Measurements from ENCODE around the gene FRAT1.
"Not testable (repeated sequence)": the region's sequence is repeated elsewhere in the genome, so short reads cannot be mapped to it uniquely, and the experiment has no call there.

FRAT1 gene

DNA sequence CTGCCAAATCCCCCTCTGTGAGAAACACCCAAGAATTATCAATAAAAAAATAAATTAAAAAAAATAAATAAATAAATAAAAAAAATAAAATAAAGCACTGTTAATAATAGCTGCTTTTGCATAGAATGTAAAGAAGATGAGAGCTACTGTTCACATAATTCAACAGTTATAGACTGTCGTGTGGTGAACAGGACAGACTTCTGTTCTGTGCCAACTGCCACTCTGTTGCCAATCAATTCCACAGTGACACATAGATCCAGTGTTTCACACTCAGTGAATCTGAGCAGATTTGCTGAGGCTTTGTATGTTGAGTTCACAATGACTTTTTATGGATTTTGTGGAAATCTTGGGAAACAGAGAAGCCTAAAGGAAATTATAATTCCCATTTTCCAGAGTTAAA, 41.5 kb upstream of the FRAT1 start:
- peak overlapping the region; percentile 39; the same call in 1 of the 2 replicates for H3K4me2 ChIP-seq
- no peak overlapping the region for H3K9ac ChIP-seq
- no peak overlapping the region for H2AFZ ChIP-seq (ENCODE audit: low read depth)
- H3K79me2 ChIP-seq (ENCODE audit: insufficient read depth, low read depth), result peaks cover 29% of the 10 kb centered on the region
- no peaks in the 10 kb centered on the region for H4K20me1 ChIP-seq (ENCODE audit: insufficient read depth)
- no peaks in the 10 kb centered on the region for H3K27me3 ChIP-seq (ENCODE audit: insufficient read depth, low read depth)
- peaks cover 38% of the 10 kb centered on the region for H3K4me1 ChIP-seq (ENCODE audit: low read depth, poor library complexity, severe bottlenecking)
- no peaks in the 10 kb centered on the region for H3K36me3 ChIP-seq (ENCODE audit: insufficient read depth)
- no peak overlapping the region for H3K4me3 ChIP-seq (IDR thresholded peaks at IDR 0.05; ENCODE audit: insufficient read depth, low read depth, low read length)
- no peak for TF ChIP-seq CTCF (conservative IDR thresholded peaks at IDR 0.05; ENCODE audit: low read depth, low read length)
- no peak overlapping the region for H3K27ac ChIP-seq

- H3K4me3 ChIP-seq (IDR thresholded peaks at IDR 0.05; ENCODE audit: insufficient read depth, low read depth, low read length), result no peak overlapping the region
- TF ChIP-seq CTCF (conservative IDR thresholded peaks at IDR 0.05; ENCODE audit: low read depth, low read length), result peak; percentile 61
- peak overlapping the region; percentile 39 for H3K4me2 ChIP-seq
- H3K79me2 ChIP-seq (ENCODE audit: insufficient read depth, low read depth), result peaks cover 27% of the 10 kb centered on the region
- H4K20me1 ChIP-seq (ENCODE audit: insufficient read depth), result no peaks in the 10 kb centered on the region
- peak overlapping the region; percentile 86 for H3K27ac ChIP-seq
- no peaks in the 10 kb centered on the region for H3K27me3 ChIP-seq (ENCODE audit: insufficient read depth, low read depth)
- 0 out of 2 replicates have a peak overlapping the region, but pooled peaks have one; percentile 4 for H2AFZ ChIP-seq (ENCODE audit: low read depth)
- H3K36me3 ChIP-seq (ENCODE audit: insufficient read depth), result no peaks in the 10 kb centered on the region
- peaks cover 38% of the 10 kb centered on the region for H3K4me1 ChIP-seq (ENCODE audit: low read depth, poor library complexity, severe bottlenecking)
- peak overlapping the region; percentile 57; the same call in 1 of the 2 replicates for H3K9ac ChIP-seq
Measured at GRCh38 chr10:97278491-97278989, 40.5 kb upstream of the FRAT1 start.

- 0 out of 2 replicates have a peak overlapping the region, but pooled peaks have one; percentile 4 for H2AFZ ChIP-seq (ENCODE audit: low read depth)
- no peaks in the 10 kb centered on the region for H3K36me3 ChIP-seq (ENCODE audit: insufficient read depth)
- no peak overlapping the region for H3K4me3 ChIP-seq (IDR thresholded peaks at IDR 0.05; ENCODE audit: insufficient read depth, low read depth, low read length)
- H3K79me2 ChIP-seq (ENCODE audit: insufficient read depth, low read depth), result peaks cover 20% of the 10 kb centered on the region
- H3K27ac ChIP-seq, result peak overlapping the region; percentile 86
- H3K9ac ChIP-seq, result peak overlapping the region; percentile 57; the same call in 1 of the 2 replicates
- no peak for TF ChIP-seq CTCF (conservative IDR thresholded peaks at IDR 0.05; ENCODE audit: low read depth, low read length)
- peaks cover 37% of the 10 kb centered on the region for H3K4me1 ChIP-seq (ENCODE audit: low read depth, poor library complexity, severe bottlenecking)
- peak overlapping the region; percentile 39 for H3K4me2 ChIP-seq
- no peaks in the 10 kb centered on the region for H3K27me3 ChIP-seq (ENCODE audit: insufficient read depth, low read depth)
- H4K20me1 ChIP-seq (ENCODE audit: insufficient read depth), result no peaks in the 10 kb centered on the region
Measured at GRCh38 chr10:97279121-97279815, 39.8 kb upstream of the FRAT1 start.

GRCh38 chr10:97280783-97281182, 38.3 kb upstream of the FRAT1 start:
- no peak overlapping the region for H2AFZ ChIP-seq (ENCODE audit: low read depth)
- no peaks in the 10 kb centered on the region for H4K20me1 ChIP-seq (ENCODE audit: insufficient read depth)
- peaks cover 30% of the 10 kb centered on the region for H3K4me1 ChIP-seq (ENCODE audit: low read depth, poor library complexity, severe bottlenecking)
- H3K9ac ChIP-seq, result no peak overlapping the region
- no peaks in the 10 kb centered on the region for H3K27me3 ChIP-seq (ENCODE audit: insufficient read depth, low read depth)
- H3K27ac ChIP-seq, result no peak overlapping the region
- H3K79me2 ChIP-seq (ENCODE audit: insufficient read depth, low read depth), result peaks cover 19% of the 10 kb centered on the region
- H3K4me3 ChIP-seq (IDR thresholded peaks at IDR 0.05; ENCODE audit: insufficient read depth, low read depth, low read length), result no peak overlapping the region
- TF ChIP-seq CTCF (conservative IDR thresholded peaks at IDR 0.05; ENCODE audit: low read depth, low read length), result no peak
- H3K36me3 ChIP-seq (ENCODE audit: insufficient read depth), result no peaks in the 10 kb centered on the region
- no peak overlapping the region for H3K4me2 ChIP-seq

- H3K36me3 ChIP-seq (ENCODE audit: insufficient read depth); H3K27me3 ChIP-seq (ENCODE audit: insufficient read depth, low read depth); H4K20me1 ChIP-seq (ENCODE audit: insufficient read depth); H3K4me3 ChIP-seq (IDR thresholded peaks at IDR 0.05; ENCODE audit: insufficient read depth, low read depth, low read length); H3K27ac ChIP-seq; H2AFZ ChIP-seq (ENCODE audit: low read depth); H3K4me2 ChIP-seq; H3K9ac ChIP-seq: not testable (repeated sequence)
- Histone ChIP-seq H3K79me2 (ENCODE audit: insufficient read depth, low read depth) (peaks cover 29% of the 10 kb centered on the region), H3K4me1 (ENCODE audit: low read depth, poor library complexity, severe bottlenecking) (peaks cover 13% of the 10 kb centered on the region)
Measured at GRCh38 chr10:97290076-97290475, 29.0 kb upstream of the FRAT1 start.

- Histone ChIP-seq H3K4me2 (peak overlapping the region; percentile 39; the same call in 1 of the 2 replicates), H3K79me2 (ENCODE audit: insufficient read depth, low read depth) (peaks cover 29% of the 10 kb centered on the region)
- not testable (repeated sequence) for H4K20me1 ChIP-seq (ENCODE audit: insufficient read depth)
Measured at GRCh38 chr10:97290576-97291356, 28.3 kb upstream of the FRAT1 start.

More at GRCh38 chr10:97290576-97291356, 28.3 kb upstream of the FRAT1 start:
- not testable (repeated sequence) for H3K4me3 ChIP-seq (IDR thresholded peaks at IDR 0.05; ENCODE audit: insufficient read depth, low read depth, low read length); H3K9ac ChIP-seq; H3K27me3 ChIP-seq (ENCODE audit: insufficient read depth, low read depth); H2AFZ ChIP-seq (ENCODE audit: low read depth); H3K36me3 ChIP-seq (ENCODE audit: insufficient read depth); H3K27ac ChIP-seq
- H3K4me1 ChIP-seq (ENCODE audit: low read depth, poor library complexity, severe bottlenecking), result peaks cover 13% of the 10 kb centered on the region
